ENCODE results near the gene SMS.
A peak's percentile ranks its signal among the peaks of the same experiment; 100 is the strongest.

SMS gene

DNA sequence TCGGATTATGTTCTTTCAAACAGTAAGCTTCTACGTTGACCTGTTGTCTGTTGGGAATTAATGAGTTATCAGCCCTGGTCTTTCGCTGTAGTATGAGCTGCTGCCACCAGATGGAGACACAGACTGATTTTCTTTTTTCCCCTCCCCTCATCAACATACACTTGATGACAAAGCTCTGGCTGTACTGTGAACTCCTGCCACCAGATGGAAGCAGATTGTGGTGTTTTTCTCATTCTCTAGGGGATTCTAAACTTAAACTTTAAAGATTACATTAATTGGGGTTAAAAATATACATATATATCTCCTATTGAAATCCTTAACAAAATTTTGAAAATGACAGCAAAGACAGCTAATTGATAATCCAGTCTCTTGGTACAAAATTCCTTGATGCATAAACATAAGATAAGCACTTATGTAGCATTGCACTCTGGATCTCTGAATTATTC, 44.8 kb downstream of the SMS start:
- peak; percentile 73 for DNase-seq

DNA sequence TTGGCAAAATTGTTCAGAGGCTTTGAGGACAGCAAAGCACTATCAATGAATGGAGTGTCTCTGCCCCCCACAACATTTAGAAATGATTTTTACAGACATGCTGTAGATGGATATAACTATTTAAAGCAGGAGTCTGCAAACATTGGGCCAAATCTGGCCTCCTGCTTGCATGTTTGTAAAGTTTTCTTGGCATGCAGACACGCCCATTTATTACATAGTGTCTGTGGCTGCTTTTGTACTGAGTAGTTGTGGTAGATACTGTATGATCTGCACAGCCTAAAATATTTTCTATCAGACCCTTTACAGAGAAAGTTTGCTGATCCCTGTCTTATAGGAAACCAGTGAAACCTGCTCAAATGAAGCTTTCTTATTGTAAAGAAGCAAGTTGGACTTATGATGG, 46.1 kb downstream of the SMS start:
- DNase-seq: no peak

DNA sequence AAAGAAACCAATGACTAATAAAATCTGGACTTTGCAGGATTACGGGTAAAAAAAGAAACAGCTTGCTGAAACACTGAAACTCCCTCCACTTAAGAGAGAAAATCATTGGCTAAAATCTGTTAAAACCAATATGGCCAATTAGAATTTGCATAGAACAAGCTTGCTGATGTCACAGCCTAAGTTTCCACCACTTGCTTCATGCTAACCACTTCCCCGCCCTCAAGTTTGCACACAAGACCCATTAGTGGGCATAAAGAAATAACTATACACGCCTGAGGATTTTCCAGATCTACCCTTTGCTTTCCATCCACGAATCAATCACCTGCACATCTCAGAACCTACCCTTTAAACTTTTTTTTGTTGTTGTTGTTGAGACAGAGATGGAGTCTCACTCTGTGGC, 48.9 kb downstream of the SMS start:
- DNase-seq: no peak

DNA sequence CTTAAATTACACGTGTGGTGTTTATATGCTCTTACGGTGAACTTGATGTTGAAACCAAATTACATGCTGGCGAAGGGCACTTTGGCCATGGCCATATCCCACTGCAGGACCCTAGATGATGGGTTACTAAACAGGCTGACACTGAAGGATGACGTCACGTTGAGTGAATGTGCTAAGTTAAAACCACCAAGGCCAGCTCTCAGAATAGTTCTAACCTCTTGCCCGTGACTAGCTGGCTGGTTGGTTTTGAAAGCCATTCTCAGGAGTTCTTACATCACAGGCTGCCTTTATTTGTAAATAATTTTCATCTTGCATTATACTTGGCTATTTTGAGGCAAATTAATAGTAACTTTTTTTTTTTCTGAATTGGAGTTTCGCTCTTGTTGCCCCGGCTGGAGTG, 50.3 kb downstream of the SMS start:
- DNase-seq: no peak

DNA sequence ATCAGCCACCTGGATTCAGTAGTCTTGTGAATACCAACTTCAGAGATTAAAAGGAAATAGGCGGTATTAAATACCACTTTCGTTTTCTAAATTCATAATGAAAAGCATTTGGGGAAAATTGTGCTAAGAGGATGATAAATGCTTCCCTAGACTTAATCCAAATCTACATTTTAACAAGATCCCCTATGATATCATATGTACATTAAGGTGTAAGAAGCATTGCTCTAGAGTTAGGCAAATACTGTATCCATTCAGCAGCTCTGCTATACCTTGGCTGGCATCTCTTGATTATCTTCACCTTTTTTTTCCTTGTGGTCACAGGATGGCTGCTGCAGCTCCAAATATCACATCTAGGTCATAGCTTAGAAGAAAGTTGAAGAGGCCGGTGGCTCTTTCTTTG, 51.0 kb downstream of the SMS start:
- no peak for DNase-seq

DNA sequence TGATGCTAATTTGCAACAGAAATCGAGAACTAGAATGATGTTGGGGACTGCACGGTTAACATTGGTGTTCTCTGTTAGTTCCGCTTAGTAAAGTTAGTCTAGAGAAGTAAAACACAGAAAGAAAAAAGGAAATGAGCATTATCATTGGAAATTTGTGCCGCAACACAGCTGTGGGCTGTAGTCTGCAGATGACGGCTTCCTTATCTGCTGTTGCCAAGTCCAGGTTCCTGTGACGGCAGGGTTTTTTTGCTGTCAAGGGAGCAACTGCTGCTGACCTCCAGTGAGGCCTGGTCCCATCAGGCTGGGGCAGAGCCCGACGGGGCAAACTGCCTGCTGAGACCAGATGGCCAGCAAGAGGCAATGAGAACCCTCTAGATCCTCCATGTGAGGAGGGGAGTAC, 52.8 kb downstream of the SMS start:
- DNase-seq: no peak

DNA sequence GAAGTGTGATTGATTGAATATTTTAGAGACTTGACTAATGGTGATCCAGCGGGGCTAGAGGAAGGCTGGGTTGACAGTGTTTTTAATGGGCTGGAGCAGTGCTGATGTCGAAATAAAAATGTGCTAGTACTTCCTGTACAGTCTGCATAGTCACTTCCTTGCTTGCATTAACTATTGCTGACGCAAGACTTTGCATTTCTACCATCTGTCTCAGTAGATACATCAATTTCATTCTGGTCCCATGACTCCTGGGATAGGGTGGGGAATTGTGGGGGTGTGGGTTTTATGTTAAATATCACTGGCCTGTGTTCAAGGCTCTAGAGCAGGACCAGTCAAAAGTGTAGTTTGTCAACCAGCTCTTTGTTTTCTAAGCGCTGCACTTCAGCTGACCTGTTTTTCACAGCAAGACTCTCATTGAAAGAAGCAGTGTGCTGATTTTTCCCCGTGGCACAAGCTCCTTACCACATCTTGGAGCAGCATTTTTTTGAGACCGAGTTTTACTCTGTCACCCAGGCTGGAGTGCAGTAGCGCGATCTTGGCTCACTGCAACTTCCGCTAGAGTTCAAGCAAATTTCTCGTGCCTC, 56.5 kb downstream of the SMS start:
- DNase-seq: no peak

DNA sequence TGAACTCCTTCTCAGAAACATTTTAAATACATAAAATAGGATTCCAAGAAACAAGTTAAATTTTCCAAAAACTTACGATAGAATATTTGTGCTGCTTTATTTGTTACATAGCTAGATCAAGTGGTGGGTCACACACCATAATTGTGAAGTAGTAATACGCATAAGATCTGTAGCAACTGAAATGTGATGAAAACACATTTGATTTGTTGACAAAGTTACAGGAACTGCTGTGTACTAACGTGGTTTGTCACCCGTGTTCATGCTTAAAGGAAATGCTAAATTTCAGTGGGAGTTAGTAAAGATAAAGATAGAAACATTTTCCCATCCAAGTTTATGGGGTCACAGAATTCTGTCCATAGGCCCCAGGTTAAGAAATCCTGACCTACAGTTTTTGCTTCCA, 57.5 kb downstream of the SMS start:
- DNase-seq: no peak

DNA sequence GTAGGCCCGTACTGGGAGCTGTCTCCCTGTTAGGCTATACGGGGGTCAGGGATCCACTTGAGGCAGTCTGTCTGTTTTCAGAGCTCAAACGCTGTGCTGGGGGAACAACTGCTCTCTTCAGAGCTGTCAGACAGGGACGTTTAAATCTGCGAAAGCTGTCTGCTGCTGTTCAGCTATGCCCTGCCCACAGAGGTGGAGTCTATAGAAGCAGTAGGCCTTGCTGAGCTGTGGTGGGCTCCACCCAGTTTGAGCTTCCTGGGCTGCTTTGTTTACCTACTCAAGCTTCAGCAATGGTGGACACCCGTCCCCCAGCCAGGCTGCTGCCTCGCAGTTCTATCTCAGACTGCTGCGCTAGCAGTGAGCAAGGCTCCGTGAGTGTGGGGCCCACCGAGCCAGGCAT, 64.4 kb downstream of the SMS start:
- no peak for DNase-seq

DNA sequence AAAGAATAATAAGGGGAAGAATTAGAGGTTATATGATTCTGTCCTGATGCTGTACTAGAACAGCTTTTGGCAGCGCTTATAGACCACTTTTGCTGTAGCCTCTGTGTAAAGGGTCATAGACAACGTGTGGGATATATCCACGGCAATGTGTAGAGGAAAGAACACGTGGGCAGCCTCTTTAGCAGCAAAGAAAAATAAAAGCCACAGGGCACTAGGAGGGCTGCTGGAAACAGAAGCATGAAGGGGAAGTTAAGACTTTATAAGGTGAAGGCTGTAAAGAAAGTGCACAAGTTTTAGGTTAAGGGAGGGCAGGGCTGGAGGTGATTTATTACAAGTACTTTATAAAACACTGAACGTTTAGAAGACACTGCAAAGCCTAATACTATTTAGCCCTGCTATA, 71.5 kb downstream of the SMS start:
- no peak for DNase-seq

DNA sequence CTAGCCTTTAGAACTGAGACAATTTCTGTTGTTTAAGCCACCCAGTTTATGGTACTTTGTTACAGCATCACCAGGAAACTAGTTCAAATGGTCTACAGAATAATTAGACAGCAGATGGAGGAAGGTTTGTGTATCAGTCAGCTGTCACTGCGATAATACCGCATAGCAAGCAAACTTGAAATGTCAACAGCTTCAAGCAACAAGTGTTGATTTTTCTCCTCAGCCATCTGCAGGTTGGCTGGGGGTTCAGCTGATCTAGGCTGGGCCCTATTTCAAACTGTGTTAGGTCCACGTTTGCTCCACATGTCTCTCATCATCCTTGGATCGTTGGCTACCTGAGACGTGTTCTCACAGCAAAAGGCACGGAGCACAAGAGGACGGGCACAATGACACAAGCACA, 72.4 kb downstream of the SMS start:
- DNase-seq: no peak

DNA sequence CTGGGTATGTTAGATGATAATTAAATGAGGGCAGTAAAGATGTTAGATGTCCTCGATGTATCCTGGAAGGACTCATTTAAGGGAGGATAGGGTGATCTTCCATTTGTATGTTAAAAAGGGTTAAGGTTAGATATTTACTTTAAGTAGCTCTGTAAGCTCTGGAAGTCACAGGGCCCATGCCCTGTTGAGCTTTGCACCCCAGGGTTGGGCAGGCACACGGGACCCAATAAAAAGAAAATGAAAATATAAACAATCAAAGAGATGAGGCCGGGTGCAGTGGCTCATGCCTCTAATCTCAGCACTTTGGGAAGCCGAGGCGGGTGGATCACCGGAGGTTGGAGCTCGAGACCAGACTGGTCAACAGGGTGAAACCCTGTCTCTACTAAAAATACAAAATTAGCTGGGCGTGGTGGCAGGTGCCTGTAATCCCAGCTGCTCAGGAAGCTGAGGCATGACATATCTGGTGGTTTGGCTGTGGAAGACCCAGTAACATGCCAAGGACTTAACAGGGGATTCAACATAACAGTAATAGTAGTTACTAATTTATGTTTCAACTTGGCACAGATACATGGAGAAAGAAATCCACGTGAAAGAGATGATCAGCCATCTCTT, 74.7 kb downstream of the SMS start:
- no peak for DNase-seq

DNA sequence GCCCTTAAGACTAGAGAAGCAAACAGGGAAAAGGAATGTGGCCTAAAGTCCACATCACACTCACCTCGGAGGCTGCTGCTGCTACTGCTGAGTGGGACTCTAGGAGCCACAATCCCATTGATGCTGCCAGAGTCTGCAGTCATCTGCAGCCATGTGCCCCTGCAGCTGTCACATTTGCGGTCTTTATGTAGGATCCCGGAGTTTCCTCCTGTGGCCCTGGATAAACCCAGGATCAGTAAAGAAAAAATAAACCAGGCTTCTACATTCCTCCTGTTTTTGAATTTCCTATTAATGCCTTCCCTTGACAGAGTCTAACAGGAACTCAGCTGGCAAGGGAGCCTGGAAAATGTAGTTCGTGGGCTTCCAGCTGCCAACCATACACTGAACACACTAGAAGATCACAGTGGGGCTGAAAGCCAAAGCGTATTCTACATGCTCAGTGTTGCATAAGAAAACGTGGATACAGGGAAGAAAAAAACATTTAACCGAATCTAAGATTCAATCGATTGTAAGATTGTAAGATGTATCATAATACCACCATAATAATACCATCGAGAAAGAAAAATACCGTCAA, 81.3 kb downstream of the SMS start:
- DNase-seq: no peak

DNA sequence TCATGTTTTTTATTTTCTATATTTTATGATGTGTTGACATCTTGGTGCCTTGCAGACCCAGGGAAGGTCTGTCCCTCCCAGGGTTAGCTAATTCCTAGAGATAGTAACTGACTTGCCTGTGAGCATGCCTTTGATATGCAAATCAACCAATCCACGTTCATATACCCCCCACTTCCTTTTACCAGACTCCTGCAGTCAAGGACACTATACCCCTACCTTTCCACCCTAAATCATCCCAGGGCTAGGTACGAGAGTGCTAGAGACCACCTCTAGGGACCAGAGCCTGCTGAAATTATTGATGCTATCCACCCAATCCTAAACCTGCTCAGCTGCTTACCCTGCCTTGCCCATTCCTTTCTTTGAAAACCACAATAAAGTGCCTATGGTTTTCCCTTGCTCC, 84.1 kb downstream of the SMS start:
- DNase-seq: no peak

DNA sequence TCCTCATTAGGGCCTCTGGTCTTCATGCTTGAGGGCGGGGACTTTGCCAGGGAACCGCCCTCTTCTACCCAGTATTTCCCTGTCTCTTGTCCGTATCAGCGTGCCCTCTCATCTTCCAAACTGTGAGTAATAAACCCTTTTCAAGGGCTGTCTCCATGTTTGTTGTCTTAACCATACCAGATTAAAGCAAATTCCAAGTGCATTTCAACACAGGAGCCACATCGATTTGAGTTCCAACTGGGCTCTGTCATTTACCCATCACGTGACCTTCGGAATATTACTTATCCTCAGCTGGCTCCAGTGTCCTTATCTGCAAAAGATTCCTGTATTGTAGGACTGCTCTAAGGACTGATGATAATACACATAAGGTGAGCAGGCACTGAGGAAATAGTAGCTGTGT, 85.2 kb downstream of the SMS start:
- DNase-seq: no peak

DNA sequence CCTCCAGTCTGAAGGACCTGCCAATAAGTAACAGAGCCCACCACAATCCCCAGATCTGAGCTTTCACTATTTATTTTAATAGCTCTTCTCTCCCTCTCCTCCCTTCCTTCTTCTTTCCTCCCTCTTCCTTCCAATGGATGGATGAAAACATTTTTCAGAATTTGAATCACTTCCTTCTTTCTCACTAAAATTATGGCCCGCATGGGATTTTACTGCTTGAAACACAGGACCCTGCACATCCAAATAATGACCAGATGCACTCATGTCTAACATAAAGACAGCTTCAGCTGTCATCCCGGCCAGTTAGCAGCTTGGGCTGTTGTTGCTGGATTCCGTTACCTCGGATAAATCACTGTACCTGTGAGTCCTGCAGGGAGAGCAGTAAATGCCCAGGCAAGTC, 86.2 kb downstream of the SMS start:
- DNase-seq: no peak

DNA sequence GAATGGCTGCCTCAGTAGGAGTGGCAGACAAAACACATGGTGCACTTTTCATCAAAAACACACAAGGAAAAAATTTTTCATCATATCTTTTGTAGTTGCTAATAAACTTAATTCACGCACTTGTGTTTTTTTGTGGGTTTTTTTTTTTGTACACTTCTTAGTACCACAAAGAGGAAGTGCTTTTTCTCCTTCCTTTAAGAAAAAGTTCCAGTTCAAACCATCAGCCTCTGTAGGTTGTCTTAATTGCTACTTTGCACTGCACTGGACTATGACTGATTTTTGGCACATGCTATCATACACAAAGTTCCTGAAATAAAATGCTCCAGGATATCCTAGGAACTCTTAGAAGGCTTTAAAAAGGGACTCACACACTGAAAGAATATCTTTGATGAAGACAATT, 91.6 kb downstream of the SMS start, which contains the start of gene PHEX:
Gene PHEX (plus strand): TSS at position 242 of the 400 bp plus-strand sequence. CDS start 681 bp downstream, outside the sequence.
- DNase-seq: peak; percentile 35

DNA sequence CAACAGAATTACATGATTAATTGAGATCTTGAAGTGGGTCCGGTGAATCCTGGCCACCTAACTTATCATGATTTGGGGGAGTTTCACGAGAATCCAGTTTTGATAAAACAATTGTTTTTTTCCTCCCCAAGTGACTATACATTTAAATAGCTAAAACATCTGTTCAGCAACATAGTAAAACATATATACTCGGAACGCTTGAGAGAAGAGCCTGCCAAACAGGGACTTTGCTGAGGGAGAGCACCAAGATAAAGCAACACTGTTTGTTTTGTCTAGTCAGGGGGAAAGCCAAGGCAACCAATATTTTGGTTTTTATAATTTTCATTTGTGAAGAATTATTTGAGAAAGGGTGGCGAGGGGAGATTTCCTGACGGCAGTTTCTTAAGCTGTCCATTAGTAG, 92.0 kb downstream of the SMS start:
- DNase-seq: no peak

DNA sequence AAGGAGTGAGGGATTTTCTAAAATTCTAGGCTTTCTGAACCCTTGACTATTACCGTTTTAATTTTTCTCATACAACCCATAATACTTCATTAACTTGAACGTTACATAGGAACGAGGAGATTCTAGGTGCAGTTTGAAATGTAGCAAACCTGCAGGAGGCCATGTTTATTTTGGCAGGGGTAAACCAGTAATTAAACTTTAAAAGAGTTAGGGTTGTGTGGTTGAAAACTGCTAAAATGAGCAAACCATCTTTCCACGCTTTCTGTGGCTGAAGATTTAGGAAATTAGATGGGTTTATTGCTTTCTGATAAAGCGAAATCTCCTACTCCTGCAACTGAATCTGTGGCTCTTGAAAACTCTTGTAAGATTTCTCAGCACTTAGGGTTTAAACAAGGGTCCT, 93.3 kb downstream of the SMS start:
- DNase-seq: peak; percentile 68

DNA sequence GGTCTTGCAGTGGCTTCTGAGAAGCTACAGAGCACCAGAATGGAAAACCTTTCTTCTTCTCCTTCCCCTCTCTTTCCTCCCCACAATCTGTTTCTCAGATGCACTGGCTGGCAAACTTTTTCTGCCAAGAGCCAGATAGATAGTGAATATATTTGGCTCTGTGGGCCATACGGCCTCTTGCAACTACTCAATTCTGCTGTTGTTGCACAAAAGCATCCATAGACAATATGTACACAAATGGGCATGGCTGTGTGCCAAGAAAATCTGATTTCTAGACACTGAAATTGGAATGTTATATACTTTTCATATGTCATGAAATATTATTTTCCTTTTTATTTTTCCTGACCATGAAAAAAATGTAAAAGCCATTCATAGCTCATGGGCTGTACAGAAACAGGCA, 94.7 kb downstream of the SMS start:
- peak; percentile 34 for DNase-seq

DNA sequence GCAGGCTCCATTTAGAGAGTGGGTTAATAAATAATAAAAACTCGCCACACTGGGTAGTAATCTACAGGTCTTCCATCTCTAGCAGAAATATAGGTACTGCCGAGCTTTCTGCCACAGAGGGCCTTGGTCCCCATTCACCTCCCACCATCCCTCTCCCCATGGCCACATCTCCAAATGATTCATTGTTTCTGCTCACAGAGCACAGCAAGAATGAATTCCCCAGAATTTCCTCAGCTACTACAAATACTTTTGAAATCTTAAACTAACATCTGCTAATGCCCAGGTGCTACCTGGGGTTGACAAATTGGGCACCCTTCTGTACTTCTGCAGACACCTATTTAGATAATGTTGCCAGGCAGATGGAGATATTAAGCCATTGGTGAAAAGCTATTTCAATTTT, 96.7 kb downstream of the SMS start:
- peak; percentile 3 for DNase-seq

DNA sequence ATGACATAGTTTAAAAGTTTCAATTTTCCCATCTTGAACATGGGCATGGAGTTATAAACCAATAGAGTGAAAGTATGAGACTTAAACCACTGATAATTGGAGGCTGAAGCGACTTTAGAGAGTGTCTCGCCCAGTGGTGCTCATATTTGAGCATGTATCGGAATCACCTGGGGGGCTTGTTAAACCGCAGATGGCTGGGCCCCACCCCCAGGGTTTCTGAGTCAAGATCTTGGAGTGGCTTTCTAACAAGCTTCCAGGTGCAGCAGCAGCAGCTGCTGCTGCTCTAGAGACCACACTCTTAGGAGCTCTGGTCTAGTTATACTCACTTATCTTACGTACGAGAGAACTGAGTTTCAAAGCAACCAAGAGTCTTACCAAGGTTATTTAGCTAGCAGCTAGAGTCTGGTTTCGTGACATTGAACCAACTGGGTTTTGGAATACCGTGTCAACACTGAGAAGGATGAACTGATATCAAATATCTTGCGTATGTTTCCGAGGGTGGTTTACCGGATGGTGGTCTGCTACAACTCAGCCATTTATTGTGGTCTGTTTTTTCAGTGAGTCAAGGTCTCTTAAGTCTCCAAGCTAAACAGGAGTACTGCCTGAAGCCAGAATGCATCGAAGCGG, 97.5 kb downstream of the SMS start:
- no peak for DNase-seq

DNA sequence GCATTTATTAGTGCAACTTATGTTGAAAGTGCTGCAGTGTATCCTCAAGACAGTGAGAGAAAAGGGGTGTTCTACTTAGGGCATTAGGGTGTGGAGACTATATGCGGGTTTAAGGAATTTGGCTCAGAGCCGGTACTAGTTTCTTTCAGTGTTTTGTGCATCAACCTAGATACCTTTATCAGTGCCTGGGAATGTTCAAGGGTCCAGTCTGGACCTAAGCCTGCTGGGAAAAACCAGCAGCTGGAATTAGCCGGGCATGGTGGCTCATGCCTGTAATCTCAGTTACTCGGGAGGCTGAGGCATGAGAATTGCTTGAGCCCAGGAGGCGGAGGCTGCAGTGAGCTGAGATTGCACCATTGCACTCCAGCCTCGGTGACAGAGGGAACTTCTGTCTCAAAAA, 99.0 kb downstream of the SMS start:
- DNase-seq: no peak

DNA sequence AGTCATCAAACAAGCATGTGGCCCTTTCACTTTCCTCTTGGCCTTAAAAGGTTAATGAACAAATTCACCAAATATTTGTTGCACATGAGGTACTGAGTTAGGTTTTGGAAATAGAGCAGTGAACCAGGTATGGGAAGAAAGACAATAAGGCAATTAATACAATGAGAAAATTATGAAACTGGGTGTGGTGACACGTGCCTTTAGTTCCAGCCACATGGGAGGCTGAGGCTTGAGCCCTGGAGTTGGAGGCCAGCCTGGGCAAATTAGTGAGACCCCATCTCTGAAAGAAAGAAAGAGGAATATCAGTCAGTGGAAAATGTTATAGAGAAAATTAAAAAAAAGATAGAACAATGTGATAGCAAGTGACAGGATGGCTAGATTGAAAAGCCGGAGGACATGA, 99.7 kb downstream of the SMS start:
- DNase-seq: no peak
